ENCODE data around the gene IP6K3.

The IP6K3 gene

GRCh38 chr6:33709605-33710295 lies 37.0 kb downstream of the IP6K3 start:
- DNase-seq (ENCODE audit: insufficient read length, low spot score): no peak
- FAIRE-seq: no peak

GRCh38 chr6:33708516-33709204 lies 38.0 kb downstream of the IP6K3 start:
- FAIRE-seq: no peak

GRCh38 chr6:33707771-33708170 lies 38.9 kb downstream of the IP6K3 start:
- DNase-seq (ENCODE audit: insufficient read length, low spot score) (no peak), FAIRE-seq (no peak)

More at GRCh38 chr6:33708516-33709204, 38.0 kb downstream of the IP6K3 start:
- DNase-seq (ENCODE audit: insufficient read length, low spot score): no peak

- FAIRE-seq (no peak), DNase-seq (ENCODE audit: insufficient read length, low spot score) (no peak)
Measured at GRCh38 chr6:33705955-33706725, 40.6 kb downstream of the IP6K3 start.

- DNase-seq (ENCODE audit: insufficient read length, low spot score): no peak
- no peak for FAIRE-seq
Measured at GRCh38 chr6:33705268-33705885, 41.3 kb downstream of the IP6K3 start.

- FAIRE-seq (peak; percentile 28), DNase-seq (ENCODE audit: insufficient read length, low spot score) (no peak)
Measured at GRCh38 chr6:33704215-33705066, 42.3 kb downstream of the IP6K3 start.

- FAIRE-seq (no peak), DNase-seq (ENCODE audit: insufficient read length, low spot score) (peak; percentile 51)
Measured at GRCh38 chr6:33702345-33702977, 44.2 kb downstream of the IP6K3 start.

- FAIRE-seq (no peak), DNase-seq (ENCODE audit: insufficient read length, low spot score) (peak; percentile 57)
Measured at GRCh38 chr6:33700391-33701050, 46.2 kb downstream of the IP6K3 start.

- FAIRE-seq: no peak
- DNase-seq (ENCODE audit: insufficient read length, low spot score): no peak
Measured at GRCh38 chr6:33699739-33700138, 47.0 kb downstream of the IP6K3 start.

GRCh38 chr6:33699131-33699530 lies 47.6 kb downstream of the IP6K3 start:
- FAIRE-seq (no peak), DNase-seq (ENCODE audit: insufficient read length, low spot score) (no peak)

GRCh38 chr6:33698494-33698893 lies 48.2 kb downstream of the IP6K3 start:
- no peak for FAIRE-seq

GRCh38 chr6:33697845-33698244 lies 48.9 kb downstream of the IP6K3 start:
- DNase-seq (ENCODE audit: insufficient read length, low spot score) (no peak), FAIRE-seq (no peak)

More at GRCh38 chr6:33698494-33698893, 48.2 kb downstream of the IP6K3 start:
- DNase-seq (ENCODE audit: insufficient read length, low spot score): no peak

GRCh38 chr6:33696548-33697518 lies 49.9 kb downstream of the IP6K3 start:
- FAIRE-seq: no peak
- no peak for DNase-seq (ENCODE audit: insufficient read length, low spot score)

- FAIRE-seq (no peak), DNase-seq (ENCODE audit: insufficient read length, low spot score) (no peak)
Measured at GRCh38 chr6:33696076-33696475, 50.6 kb downstream of the IP6K3 start.

- DNase-seq (ENCODE audit: insufficient read length, low spot score) (no peak), FAIRE-seq (no peak)
Measured at GRCh38 chr6:33695451-33695887, 51.2 kb downstream of the IP6K3 start.

GRCh38 chr6:33694977-33695376 lies 51.7 kb downstream of the IP6K3 start:
- no peak for DNase-seq (ENCODE audit: insufficient read length, low spot score)
- FAIRE-seq: no peak

- FAIRE-seq (peak; percentile 79), DNase-seq (ENCODE audit: insufficient read length, low spot score) (peak; percentile 55)
Measured at GRCh38 chr6:33694401-33694931, 52.2 kb downstream of the IP6K3 start.

Measured in HTR-8/SVneo (cell line).